Mesenchymal stem cell (in vitro differentiated cells and primary cell): ENCODE data around the gene FCN3.

Source experiments
- DNase-seq: peaks from one replicate; pipeline ENCODE4 v3.0.0-alpha.2; 2013
- H2AFZ ChIP-seq: one replicate; pipeline ENCODE4 v1.6.1; 2013; ENCODE audit warnings: low read depth, mild to moderate bottlenecking, control low read depth, inconsistent platforms, low read length, moderate library complexity
- H2AK5ac ChIP-seq: 2 replicates; pipeline ENCODE4 v1.6.1; 2013; ENCODE audit warnings: low read length, moderate library complexity, mild to moderate bottlenecking, inconsistent platforms; ENCODE audit not compliant: severe bottlenecking
- H2BK120ac ChIP-seq: one replicate; pipeline ENCODE4 v1.6.1; 2013; ENCODE audit warnings: low read depth, mild to moderate bottlenecking, inconsistent platforms, low read length, moderate library complexity
- H2BK12ac ChIP-seq, 2 experiments: one replicate each; pipeline ENCODE4 v1.6.1; 2013; ENCODE audit warnings: inconsistent platforms in 2 of 2, low read length in 2 of 2, mild to moderate bottlenecking in 2 of 2, moderate library complexity in 2 of 2, control low read depth in 1 of 2
- H2BK15ac ChIP-seq: one replicate; pipeline ENCODE4 v1.6.1; 2013; ENCODE audit warnings: mild to moderate bottlenecking, low read depth, inconsistent platforms; ENCODE audit not compliant: poor library complexity, severe bottlenecking
- H2BK5ac ChIP-seq: 2 replicates; pipeline ENCODE4 v1.6.1; 2013; ENCODE audit warnings: low read depth, mild to moderate bottlenecking, low read length, control low read depth, inconsistent platforms; ENCODE audit not compliant: poor library complexity, severe bottlenecking
- H3K14ac ChIP-seq, 2 experiments: one replicate each; pipeline ENCODE4 v1.6.1; 2013; ENCODE audit warnings: inconsistent platforms in 2 of 2, low read length in 2 of 2, control low read depth in 1 of 2, mild to moderate bottlenecking in 1 of 2, moderate library complexity in 1 of 2
- H3K18ac ChIP-seq, 2 experiments: one replicate each; pipeline ENCODE4 v1.6.1; 2013; ENCODE audit warnings: inconsistent platforms in 2 of 2, low read length in 2 of 2, control low read depth in 1 of 2, low read depth in 1 of 2, mild to moderate bottlenecking in 1 of 2
- H3K23ac ChIP-seq, 2 experiments: one replicate each; pipeline ENCODE4 v1.6.1; 2013; ENCODE audit warnings: inconsistent platforms in 2 of 2, low read length in 2 of 2, mild to moderate bottlenecking in 2 of 2, moderate library complexity in 2 of 2, control low read depth in 1 of 2
- H3K27ac ChIP-seq: 2 replicates; pipeline ENCODE4 v1.5.1; 2013; ENCODE audit warnings: mild to moderate bottlenecking, moderate library complexity, low read length, control low read depth, inconsistent platforms; ENCODE audit not compliant: poor library complexity, severe bottlenecking
- H3K27me3 ChIP-seq, 2 experiments: 2 replicates each; pipeline versions ENCODE4 v1.6.1 to v1.7.0; 2013; ENCODE audit warnings: low read length in 2 of 2, mild to moderate bottlenecking in 2 of 2, moderate library complexity in 2 of 2, control low read depth in 1 of 2, inconsistent platforms in 1 of 2; ENCODE audit not compliant: control insufficient read depth in 1 of 2, insufficient read depth in 1 of 2
- H3K36me3 ChIP-seq, 2 experiments: 2 replicates each; pipeline versions ENCODE4 v1.6.1 to v1.7.0; 2013; ENCODE audit warnings: low read length in 2 of 2, control low read depth in 1 of 2, inconsistent platforms in 1 of 2, low read depth in 1 of 2, mild to moderate bottlenecking in 1 of 2; ENCODE audit not compliant: insufficient read depth in 2 of 2, control insufficient read depth in 1 of 2
- H3K4ac ChIP-seq, 2 experiments: one replicate each; pipeline ENCODE4 v1.6.1; 2013; ENCODE audit warnings: inconsistent platforms in 2 of 2, low read length in 2 of 2, mild to moderate bottlenecking in 2 of 2, moderate library complexity in 2 of 2, control low read depth in 1 of 2, low read depth in 1 of 2
- H3K4me1 ChIP-seq: 2 replicates; pipeline ENCODE4 v1.6.1; 2013; ENCODE audit warnings: low read depth, low read length, control low read depth; ENCODE audit not compliant: control insufficient read depth, insufficient read depth
- H3K4me2 ChIP-seq: 2 replicates; pipeline ENCODE4 v1.6.1; 2013; ENCODE audit warnings: low read length, mild to moderate bottlenecking, inconsistent platforms; ENCODE audit not compliant: poor library complexity, severe bottlenecking
- H3K4me3 ChIP-seq, 2 experiments: 2 replicates each; pipeline versions ENCODE4 v1.5.1 to v1.7.0; 2013; ENCODE audit warnings: low read length in 2 of 2, mild to moderate bottlenecking in 2 of 2, control low read depth in 1 of 2, low read depth in 1 of 2; ENCODE audit not compliant: insufficient read depth in 1 of 2
- H3K79me1 ChIP-seq: replicated peaks from 2 replicates; pipeline ENCODE4 v1.6.1; 2013; ENCODE audit warnings: mild to moderate bottlenecking, control low read depth, low read length, inconsistent platforms; ENCODE audit not compliant: poor library complexity, severe bottlenecking
- H3K9ac ChIP-seq: 2 replicates; pipeline ENCODE4 v1.7.0; 2013; ENCODE audit warnings: mild to moderate bottlenecking, low read length, moderate library complexity
- H3K9me3 ChIP-seq: 2 replicates; pipeline ENCODE4 v1.7.0; 2013; ENCODE audit warnings: mild to moderate bottlenecking, low read length; ENCODE audit not compliant: control insufficient read depth
- H4K8ac ChIP-seq: one replicate; pipeline ENCODE4 v1.6.1; 2013; ENCODE audit warnings: inconsistent platforms, mild to moderate bottlenecking, low read length, moderate library complexity
- H4K91ac ChIP-seq: one replicate; pipeline ENCODE4 v1.6.1; 2013; ENCODE audit warnings: mild to moderate bottlenecking, low read length, inconsistent platforms
- WGBS: methylation state at CpG from one replicate; pipeline ENCODE4 v1.1.7; 2013; ENCODE audit warnings: mixed read lengths; 5-methylcytosine and 5-hydroxymethylcytosine counted together

FCN3 gene

GRCh38 chr1:27348861-27349783, 25.5 kb downstream of the FCN3 start:
- Histone ChIP-seq H3K27me3 (peaks cover 0 to 31% of the 10 kb centered on the region in 2 experiments), H3K27ac (no peak overlapping the region), H2BK5ac (no peak overlapping the region), H2BK12ac (no peak overlapping the region), H2BK120ac (no peak overlapping the region), H3K4me3 (peak overlapping the region; percentile 56), H3K79me1 (no peaks in the 10 kb centered on the region), H3K9ac (no peak overlapping the region), H3K36me3 (peaks cover 9 to 12% of the 10 kb centered on the region in 2 experiments), H3K14ac (no peak overlapping the region), H2AK5ac (peak overlapping the region; percentile 23), H4K8ac (peak overlapping the region; percentile 27), H3K23ac (no peak overlapping the region), H3K4me1 (peaks cover 26% of the 10 kb centered on the region), H3K4ac (no peak overlapping the region), H2BK15ac (peak overlapping the region; percentile 68), H2AFZ (peak overlapping the region; percentile 54), H3K9me3 (no peaks in the 10 kb centered on the region), H3K18ac (peak overlapping the region; percentile 8 to 74), H4K91ac (no peak overlapping the region), H3K4me2 (peak overlapping the region; percentile 75)
- DNase-seq = no peak
- WGBS = 17% methylated on average over 43 of the region's 51 CpGs

GRCh38 chr1:27346991-27347624, 27.5 kb downstream of the FCN3 start:
- Histone ChIP-seq H3K27ac (no peak overlapping the region), H2AK5ac (peak overlapping the region; percentile 26), H3K4me3 (no peak overlapping the region), H3K4ac (no peak overlapping the region), H3K4me1 (peaks cover 39% of the 10 kb centered on the region), H3K4me2 (no peak overlapping the region), H3K36me3 (peaks cover 0 to 4% of the 10 kb centered on the region in 2 experiments), H3K14ac (no peak overlapping the region), H3K23ac (no peak overlapping the region), H3K9ac (no peak overlapping the region), H3K79me1 (no peaks in the 10 kb centered on the region), H2BK12ac (peak overlapping the region in 1 of 2 experiments; percentile 68), H4K91ac (no peak overlapping the region), H2BK15ac (no peak overlapping the region), H4K8ac (no peak overlapping the region), H2BK5ac (no peak overlapping the region), H2AFZ (no peak overlapping the region), H2BK120ac (no peak overlapping the region), H3K18ac (no peak overlapping the region), H3K9me3 (no peaks in the 10 kb centered on the region), H3K27me3 (peaks cover 0 to 31% of the 10 kb centered on the region in 2 experiments)
- DNase-seq = no peak
- 77% methylated on average over 12 of the region's 14 CpGs for WGBS

- no peak overlapping the region for H2AFZ ChIP-seq
- WGBS = 97% methylated on average over 7 of the region's 8 CpGs
- no peak overlapping the region for H3K9ac ChIP-seq
- H2BK120ac ChIP-seq = no peak overlapping the region
- no peak overlapping the region for H4K91ac ChIP-seq
- H4K8ac ChIP-seq = no peak overlapping the region
- H2BK12ac ChIP-seq = no peak overlapping the region
- H3K27ac ChIP-seq = no peak overlapping the region
- no peak for DNase-seq
- no peaks in the 10 kb centered on the region for H3K79me1 ChIP-seq
- no peak overlapping the region for H3K23ac ChIP-seq
- peaks cover 45% of the 10 kb centered on the region for H3K4me1 ChIP-seq
- peaks cover 0 to 30% of the 10 kb centered on the region in 2 experiments for H3K27me3 ChIP-seq
- H2AK5ac ChIP-seq = no peak overlapping the region
- H3K4me2 ChIP-seq = no peak overlapping the region
- no peak overlapping the region for H3K14ac ChIP-seq
- H3K18ac ChIP-seq = no peak overlapping the region
- H2BK15ac ChIP-seq = no peak overlapping the region
- H3K4me3 ChIP-seq = no peak overlapping the region
- no peaks in the 10 kb centered on the region for H3K9me3 ChIP-seq
- H3K36me3 ChIP-seq = peaks cover 0 to 4% of the 10 kb centered on the region in 2 experiments
- no peak overlapping the region for H2BK5ac ChIP-seq
- H3K4ac ChIP-seq = no peak overlapping the region
These were observed 28.3 kb downstream of the FCN3 start for GRCh38 chr1:27346357-27346756.

GRCh38 chr1:27345272-27345671, 29.4 kb downstream of the FCN3 start:
- Histone ChIP-seq H2AK5ac (no peak overlapping the region), H3K36me3 (peaks cover 0 to 4% of the 10 kb centered on the region in 2 experiments), H2BK5ac (no peak overlapping the region), H3K9me3 (no peaks in the 10 kb centered on the region), H3K23ac (no peak overlapping the region), H2BK12ac (no peak overlapping the region), H4K91ac (no peak overlapping the region), H2AFZ (no peak overlapping the region), H3K27ac (no peak overlapping the region), H2BK120ac (no peak overlapping the region), H3K27me3 (peaks cover 0 to 19% of the 10 kb centered on the region in 2 experiments), H3K4me3 (no peak overlapping the region), H3K18ac (no peak overlapping the region), H3K4me2 (no peak overlapping the region), H3K14ac (no peak overlapping the region), H3K9ac (no peak overlapping the region), H3K4me1 (peaks cover 43% of the 10 kb centered on the region), H3K79me1 (no peaks in the 10 kb centered on the region), H3K4ac (no peak overlapping the region), H4K8ac (peak overlapping the region; percentile 14), H2BK15ac (no peak overlapping the region)
- DNase-seq = no peak
- 91% methylated on average over 12 of the region's 12 CpGs for WGBS
